Endothelial cell of umbilical vein (primary cell): Measurements from ENCODE around the gene SSUH2. TPM values are rescaled to one million over a fixed set of nuclear protein-coding genes. Genes with fewer than 3 reads are reported as not detected.

Experiments
- BruUV-seq: library from RNA; stranded (reverse); fragments of 400-500 nt; replicated peaks from 2 replicates; lab custom pipeline; 2021; lab: Mats Ljungman, UMichigan
- CTCF ChIA-PET: fragments of 300-600, 350-600 bp; sonication (Branson Sonifier 250); formaldehyde crosslinking; loops from one replicate; lab custom pipeline; 2021; ENCODE audit warnings: antibody characterized with exemption, inconsistent platforms; lab: Charles Lee
- POLR2A ChIA-PET: fragments of 300-600, 350-600 bp; sonication (Branson Sonifier 250); formaldehyde crosslinking; loops from one replicate; lab custom pipeline; 2021; ENCODE audit warnings: antibody characterized with exemption, inconsistent platforms; lab: Charles Lee
- DNase-seq: peaks from one replicate; pipeline ENCODE4 v3.0.0-alpha.2; 2011; ENCODE audit warnings: low read depth, low spot score
- FAIRE-seq: peaks from 2 replicates; lab custom pipeline; 2011; peaks lifted over from hg19 to GRCh38; lab: Jason Lieb, UNC
- H2AFZ ChIP-seq: 2 replicates; pipeline ENCODE4 v1.6.0; 2012; ENCODE audit warnings: low read depth, low read length, control low read depth, inconsistent platforms
- H3K27ac ChIP-seq: 2 replicates; pipeline ENCODE4 v1.5.1; 2011; ENCODE audit warnings: low read depth, mild to moderate bottlenecking, control low read depth, low read length, moderate library complexity; ENCODE audit not compliant: insufficient read depth
- H3K27me3 ChIP-seq, 2 experiments: 2 replicates each; pipeline versions ENCODE4 v1.6.0 to v1.6.1; 2011; ENCODE audit warnings: low read length in 2 of 2, mixed read lengths in 1 of 2; ENCODE audit not compliant: control insufficient read depth in 2 of 2, insufficient read depth in 2 of 2
- H3K36me3 ChIP-seq, 2 experiments: 2 replicates in 1 of 2; 3 replicates in 1 of 2; pipeline ENCODE4 v1.5.1; 2011; ENCODE audit warnings: low read length in 2 of 2, mild to moderate bottlenecking in 1 of 2, moderate library complexity in 1 of 2; ENCODE audit not compliant: control insufficient read depth in 2 of 2, insufficient read depth in 2 of 2; ENCODE audit errors: extremely low read depth in 1 of 2
- H3K4me1 ChIP-seq: 3 replicates; pipeline ENCODE4 v1.5.1; 2011; ENCODE audit warnings: mild to moderate bottlenecking, low read length; ENCODE audit not compliant: control insufficient read depth, insufficient read depth; ENCODE audit errors: extremely low read depth
- H3K4me2 ChIP-seq: 2 replicates; pipeline ENCODE4 v1.6.1; 2011; ENCODE audit warnings: low read length, control low read depth, mixed read lengths; ENCODE audit not compliant: insufficient read depth
- H3K4me3 ChIP-seq, 3 experiments: fragments of 200-600 bp in 1 of 3; sonication (generic), shearing (Covaris generic) in 1 of 3; replicated peaks in 1 of 3; 2 replicates each; pipeline ENCODE4 v1.5.1; 2011 to 2016; ENCODE audit warnings: control low read depth in 3 of 3, low read length in 3 of 3, mild to moderate bottlenecking in 2 of 3, inconsistent platforms in 1 of 3, low read depth in 1 of 3, moderate library complexity in 1 of 3; ENCODE audit not compliant: insufficient read depth in 1 of 3
- H3K79me2 ChIP-seq: 2 replicates; pipeline ENCODE4 v1.6.0; 2012; ENCODE audit warnings: low read length, inconsistent platforms; ENCODE audit not compliant: control insufficient read depth, insufficient read depth
- H3K9ac ChIP-seq: replicated peaks from 2 replicates; pipeline ENCODE3; 2011; ENCODE audit warnings: low read length, control low read depth; ENCODE audit not compliant: insufficient read depth; ENCODE audit errors: extremely low read depth
- H3K9me1 ChIP-seq: replicated peaks from 3 replicates; pipeline ENCODE4 v1.6.0; 2011; ENCODE audit warnings: mild to moderate bottlenecking, low read length; ENCODE audit not compliant: control insufficient read depth, insufficient read depth; ENCODE audit errors: extremely low read depth
- H3K9me3 ChIP-seq: replicated peaks from 2 replicates; pipeline ENCODE4 v1.5.1; 2012; ENCODE audit warnings: low read length, inconsistent platforms; ENCODE audit not compliant: control insufficient read depth, insufficient read depth
- H4K20me1 ChIP-seq: replicated peaks from 2 replicates; pipeline ENCODE3; 2011; ENCODE audit warnings: mild to moderate bottlenecking, low read length; ENCODE audit not compliant: control insufficient read depth, insufficient read depth; ENCODE audit errors: extremely low read depth
- EZH2 ChIP-seq: IDR thresholded peaks from 2 replicates; pipeline ENCODE4 v1.6.1; 2012; ENCODE audit warnings: borderline replicate concordance, low read depth, mild to moderate bottlenecking, moderate library complexity, low read length, inconsistent platforms; ENCODE audit not compliant: severe bottlenecking
- MYC ChIP-seq: IDR thresholded peaks from one replicate; pipeline ENCODE4 v1.6.1; 2011; ENCODE audit warnings: mild to moderate bottlenecking, low read depth, low read length
- dilution Hi-C: fragments of 300-500 bp; cut with MboI; formaldehyde crosslinking; loops from one replicate; pipeline ENCODE4 v1.15.0; 2019; ENCODE audit warnings: low sequenced_read_pairs; ENCODE audit not compliant: extremely low pct_ligation_motif_present
- intact Hi-C: fragments of 100-400 bp; cut with micrococcal nuclease; formaldehyde crosslinking; loops from one replicate; pipeline ENCODE4 v1.10.0; 2022
- polyA plus RNA-seq, 4 experiments: library from polyadenylated mRNA; depleted of rRNA in 3 of 4; stranded (reverse) in 3 of 4; unstranded in 1 of 4; fragments of >200 nt; gene quantifications; 2 replicates each; pipeline versions ENCODE4 v1.2.1 to v1.2.3, GENCODE V29; 2011 to 2012; ENCODE audit warnings: missing spikeins in 1 of 4
- total RNA-seq: library from RNA; stranded (reverse); gene quantifications from 2 replicates; pipeline ENCODE4 v1.2.3, GENCODE V29; 2021
- TF ChIP-seq, protein P1 (sequence below), 2 donors: IDR thresholded peaks; 1 replicate in 1 of 2; 2 replicates in 1 of 2; pipeline ENCODE4 v1.5.1; 2011; ENCODE audit warnings: low read length in 2 of 2, mild to moderate bottlenecking in 2 of 2, moderate library complexity in 2 of 2, control low read depth in 1 of 2, inconsistent platforms in 1 of 2, low read depth in 1 of 2; ENCODE audit not compliant: insufficient read depth in 1 of 2; ENCODE audit errors: extremely low read depth in 1 of 2
- TF ChIP-seq, protein P2 (sequence below): IDR thresholded peaks from 2 replicates; pipeline ENCODE4 v1.6.1; 2011; ENCODE audit not compliant: insufficient read depth, insufficient read length

The SSUH2 gene
- total and polyA plus RNA-seq, 2 donors (not counting 3 experiments of a cell fraction or from before 2014, with no cell fraction given), result 0.44 TPM; not detected in 1

DNA sequence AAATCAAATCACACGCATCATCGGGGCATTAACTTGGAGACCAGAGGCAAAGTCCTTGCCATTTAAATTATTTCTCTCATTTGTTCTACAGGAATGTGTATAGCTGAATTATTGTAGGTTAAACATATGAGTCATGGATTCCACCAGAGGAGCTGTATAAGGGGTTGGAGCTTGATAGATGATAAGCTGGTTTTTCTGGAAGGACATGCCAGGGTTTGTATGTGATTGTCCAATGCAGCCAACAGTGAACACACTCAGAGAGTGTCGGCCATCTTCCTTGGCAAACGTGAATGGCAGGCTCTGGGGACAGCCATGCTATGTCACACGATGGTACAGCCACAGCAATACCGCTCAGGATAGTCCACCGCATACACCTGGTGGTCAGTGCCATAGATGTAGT lies 25.1 kb downstream of the SSUH2 start:
- POLR2A ChIA-PET, result no interaction called here
- H2AFZ ChIP-seq, result no peak overlapping the region
- H4K20me1 ChIP-seq, result no peaks in the 10 kb centered on the region
- no peaks in the 10 kb centered on the region for H3K9me1 ChIP-seq
- no peak for FAIRE-seq
- TF ChIP-seq, protein P1, sequence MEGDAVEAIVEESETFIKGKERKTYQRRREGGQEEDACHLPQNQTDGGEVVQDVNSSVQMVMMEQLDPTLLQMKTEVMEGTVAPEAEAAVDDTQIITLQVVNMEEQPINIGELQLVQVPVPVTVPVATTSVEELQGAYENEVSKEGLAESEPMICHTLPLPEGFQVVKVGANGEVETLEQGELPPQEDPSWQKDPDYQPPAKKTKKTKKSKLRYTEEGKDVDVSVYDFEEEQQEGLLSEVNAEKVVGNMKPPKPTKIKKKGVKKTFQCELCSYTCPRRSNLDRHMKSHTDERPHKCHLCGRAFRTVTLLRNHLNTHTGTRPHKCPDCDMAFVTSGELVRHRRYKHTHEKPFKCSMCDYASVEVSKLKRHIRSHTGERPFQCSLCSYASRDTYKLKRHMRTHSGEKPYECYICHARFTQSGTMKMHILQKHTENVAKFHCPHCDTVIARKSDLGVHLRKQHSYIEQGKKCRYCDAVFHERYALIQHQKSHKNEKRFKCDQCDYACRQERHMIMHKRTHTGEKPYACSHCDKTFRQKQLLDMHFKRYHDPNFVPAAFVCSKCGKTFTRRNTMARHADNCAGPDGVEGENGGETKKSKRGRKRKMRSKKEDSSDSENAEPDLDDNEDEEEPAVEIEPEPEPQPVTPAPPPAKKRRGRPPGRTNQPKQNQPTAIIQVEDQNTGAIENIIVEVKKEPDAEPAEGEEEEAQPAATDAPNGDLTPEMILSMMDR (IDR thresholded peaks at IDR 0.05; ENCODE audit: extremely low read depth in 1 of 2, insufficient read depth in 1 of 2, low read depth in 1 of 2, low read length in 2 of 2), result no peak
- TF ChIP-seq MYC (no peak), EZH2 (no peak)
- TF ChIP-seq, protein P2, sequence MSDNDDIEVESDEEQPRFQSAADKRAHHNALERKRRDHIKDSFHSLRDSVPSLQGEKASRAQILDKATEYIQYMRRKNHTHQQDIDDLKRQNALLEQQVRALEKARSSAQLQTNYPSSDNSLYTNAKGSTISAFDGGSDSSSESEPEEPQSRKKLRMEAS, result no peak
- no peaks in the 10 kb centered on the region for H3K9me3 ChIP-seq
- H3K4me1 ChIP-seq, result peaks cover 4% of the 10 kb centered on the region
- DNase-seq, result no peak
- BruUV-seq, result no TSS peak
- H3K4me2 ChIP-seq, result no peak overlapping the region
- dilution Hi-C loops, result no loop called here
- no peaks in the 10 kb centered on the region for H3K27me3 ChIP-seq
- no peak overlapping the region for H3K4me3 ChIP-seq
- CTCF ChIA-PET, result interaction anchor here (1.1 to 5.4 kb wide), 2 partner anchors 175 to 177 kb away, joined by 3 to 74 read pairs; no protein-coding TSS in a partner anchor
- H3K9ac ChIP-seq, result no peak overlapping the region
- H3K27ac ChIP-seq, result no peak overlapping the region
- intact Hi-C loops, result no loop called here
- H3K79me2 ChIP-seq, result no peaks in the 10 kb centered on the region
- no peaks in the 10 kb centered on the region for H3K36me3 ChIP-seq

DNA sequence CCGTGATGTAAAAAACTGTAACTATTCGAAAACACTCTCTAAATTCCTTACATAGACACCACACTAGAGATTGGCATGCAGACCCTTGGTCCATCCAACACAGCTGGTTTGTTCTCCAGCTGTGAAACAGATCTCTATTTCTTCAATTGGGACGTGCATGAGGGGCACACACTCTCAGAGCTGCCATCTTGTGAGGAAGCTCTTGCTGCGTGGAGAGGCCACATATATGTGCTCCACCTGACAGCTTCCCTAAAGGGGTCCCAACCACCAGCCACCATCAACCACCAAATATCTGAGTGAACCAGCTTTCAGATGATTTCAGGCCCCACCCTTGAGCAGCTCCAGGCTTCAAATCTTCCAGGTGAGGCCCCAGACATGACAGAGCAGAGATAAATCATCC lies 25.6 kb downstream of the SSUH2 start:
- intact Hi-C loops, result no loop called here
- H2AFZ ChIP-seq, result no peak overlapping the region
- no peaks in the 10 kb centered on the region for H3K79me2 ChIP-seq
- no peak overlapping the region for H3K4me3 ChIP-seq
- FAIRE-seq (no peak), DNase-seq (no peak)
- dilution Hi-C loops, result no loop called here
- H3K9me1 ChIP-seq, result no peaks in the 10 kb centered on the region
- ChIA-PET POLR2A (no interaction called here), CTCF (interaction anchor here (5.4 kb wide), 1 partner anchor 177 kb away, joined by 74 read pairs; no protein-coding TSS in a partner anchor)
- H3K36me3 ChIP-seq, result no peaks in the 10 kb centered on the region
- H3K27me3 ChIP-seq, result no peaks in the 10 kb centered on the region
- H4K20me1 ChIP-seq, result no peaks in the 10 kb centered on the region
- no peak overlapping the region for H3K27ac ChIP-seq
- peaks cover 4% of the 10 kb centered on the region for H3K4me1 ChIP-seq
- H3K9ac ChIP-seq, result no peak overlapping the region
- no peak for TF ChIP-seq EZH2
- no TSS peak for BruUV-seq
- H3K4me2 ChIP-seq, result no peak overlapping the region
- H3K9me3 ChIP-seq, result no peaks in the 10 kb centered on the region
